Cardiac muscle cell (in vitro differentiated cells and primary cell): ENCODE data around the gene GALNT9. TPM values are rescaled to one million over a fixed set of nuclear protein-coding genes. Genes with fewer than 3 reads are reported as not detected.
"Not testable (repeated sequence)": the region's sequence is repeated elsewhere in the genome, so short reads cannot be mapped to it uniquely, and the experiment has no call there.

Source experiments
- DNase-seq, 2 donors: peaks; one replicate each; pipeline versions ENCODE4 v3.0.0 to v3.0.0-alpha.2; 2010 to 2017; ENCODE audit warnings: low read depth in 1 of 2, low spot score in 1 of 2
- H3K27ac ChIP-seq: fragments of 200-600 bp; sonication (generic); 2 replicates; pipeline ENCODE4 v1.5.1; 2016
- H3K27me3 ChIP-seq: fragments of 200-600 bp; sonication (generic); 2 replicates; pipeline ENCODE4 v1.6.0; 2016; ENCODE audit warnings: control low read depth
- H3K36me3 ChIP-seq: fragments of 200-600 bp; sonication (generic); 2 replicates; pipeline ENCODE4 v1.5.1; 2016; ENCODE audit warnings: control low read depth
- H3K4me1 ChIP-seq: fragments of 200-600 bp; sonication (generic); 2 replicates; pipeline ENCODE4 v1.8.1; 2017; ENCODE audit warnings: low read depth, mild to moderate bottlenecking, mixed run types
- H3K4me3 ChIP-seq: fragments of 200-600 bp; sonication (generic); 2 replicates; pipeline ENCODE4 v1.5.1; 2016; ENCODE audit warnings: mild to moderate bottlenecking
- H3K9me3 ChIP-seq: fragments of 200-600 bp; sonication (generic); 2 replicates; pipeline ENCODE4 v1.5.1; 2017; ENCODE audit warnings: low read depth, mild to moderate bottlenecking, control low read depth
- CTCF ChIP-seq: IDR thresholded peaks from 2 replicates; pipeline ENCODE4 v1.5.1; 2012; ENCODE audit warnings: low read depth, mild to moderate bottlenecking, low read length
- polyA plus RNA-seq: library from polyadenylated mRNA; unstranded; fragments of >200 nt; fragmentation: Nextera tagmentation; extraction: Ambion mirVana; gene quantifications from 2 replicates; pipeline ENCODE4 v1.2.1, GENCODE V29; 2016
- total RNA-seq: library from RNA; depleted of rRNA; stranded (reverse); fragments of >200 nt; gene quantifications from 2 replicates; pipeline ENCODE4 v1.2.3, GENCODE V29; 2016

GALNT9 gene
- total and polyA plus RNA-seq, 2 experiments from 2014 or later, result 0.42 to 0.45 TPM

- Histone ChIP-seq H3K4me3 (no peak overlapping the region), H3K27me3 (no peaks in the 10 kb centered on the region), H3K27ac (no peak overlapping the region), H3K4me1 (no peaks in the 10 kb centered on the region), H3K9me3 (no peaks in the 10 kb centered on the region), H3K36me3 (no peaks in the 10 kb centered on the region)
- DNase-seq, result no peak
- no peak for TF ChIP-seq CTCF
Measured at GRCh38 chr12:132151766-132152410, 177.5 kb downstream of the GALNT9 start.

- Histone ChIP-seq H3K9me3 (no peaks in the 10 kb centered on the region), H3K4me1 (no peaks in the 10 kb centered on the region), H3K4me3 (no peak overlapping the region), H3K27me3 (no peaks in the 10 kb centered on the region), H3K27ac (no peak overlapping the region), H3K36me3 (no peaks in the 10 kb centered on the region)
- DNase-seq, result no peak
- no peak for TF ChIP-seq CTCF
Measured at GRCh38 chr12:132151145-132151765, 178.1 kb downstream of the GALNT9 start.

GRCh38 chr12:132150780-132151144 lies 178.6 kb downstream of the GALNT9 start:
- H3K27ac ChIP-seq, result no peak overlapping the region
- TF ChIP-seq CTCF, result no peak
- no peaks in the 10 kb centered on the region for H3K4me1 ChIP-seq
- H3K4me3 ChIP-seq, result no peak overlapping the region
- no peak for DNase-seq
- no peaks in the 10 kb centered on the region for H3K27me3 ChIP-seq
- H3K36me3 ChIP-seq, result no peaks in the 10 kb centered on the region
- H3K9me3 ChIP-seq, result no peaks in the 10 kb centered on the region

- H3K9me3 ChIP-seq, H3K4me3 ChIP-seq, DNase-seq, H3K27ac ChIP-seq, H3K36me3 ChIP-seq, H3K4me1 ChIP-seq, H3K27me3 ChIP-seq: not testable (repeated sequence)
Measured at GRCh38 chr12:132149526-132149925, 179.9 kb downstream of the GALNT9 start.

GRCh38 chr12:132148368-132149045 lies 180.9 kb downstream of the GALNT9 start:
- no peaks in the 10 kb centered on the region for H3K27me3 ChIP-seq
- peaks cover 5% of the 10 kb centered on the region for H3K4me1 ChIP-seq
- DNase-seq, result no peak
- no peaks in the 10 kb centered on the region for H3K9me3 ChIP-seq
- no peak overlapping the region for H3K27ac ChIP-seq
- no peaks in the 10 kb centered on the region for H3K36me3 ChIP-seq
- TF ChIP-seq CTCF, result no peak
- H3K4me3 ChIP-seq, result no peak overlapping the region
